ENCODE measurements around the gene SHC2.
"Not testable (repeated sequence)": the region's sequence is repeated elsewhere in the genome, so short reads cannot be mapped to it uniquely, and the experiment has no call there.

SHC2 gene

GRCh38 chr19:386632-387301, 74.1 kb downstream of the SHC2 start:
- not testable (repeated sequence) for DNase-seq

- not testable (repeated sequence) for DNase-seq
Observed at GRCh38 chr19:386189-386588, 74.6 kb downstream of the SHC2 start.

- DNase-seq = no peak
Observed at GRCh38 chr19:384799-385169, 76.0 kb downstream of the SHC2 start.

- DNase-seq = no peak
Observed at GRCh38 chr19:383922-384798, 76.7 kb downstream of the SHC2 start.

- no peak for DNase-seq
Observed at GRCh38 chr19:383040-383439, 77.8 kb downstream of the SHC2 start.

GRCh38 chr19:382578-382977, 78.3 kb downstream of the SHC2 start:
- DNase-seq = not testable (repeated sequence)

- not testable (repeated sequence) for DNase-seq
Observed at GRCh38 chr19:381901-382300, 78.9 kb downstream of the SHC2 start.

- DNase-seq = not testable (repeated sequence)
Observed at GRCh38 chr19:380618-381219, 80.1 kb downstream of the SHC2 start.

GRCh38 chr19:379796-380195, 81.0 kb downstream of the SHC2 start:
- no peak for DNase-seq

GRCh38 chr19:378706-379105, 82.1 kb downstream of the SHC2 start:
- DNase-seq = no peak

GRCh38 chr19:377801-378581, 82.8 kb downstream of the SHC2 start:
- no peak for DNase-seq

- no peak for DNase-seq
Observed at GRCh38 chr19:376111-376470, 84.7 kb downstream of the SHC2 start.

GRCh38 chr19:375395-376110, 85.3 kb downstream of the SHC2 start:
- DNase-seq = no peak

GRCh38 chr19:374886-375235, 86.0 kb downstream of the SHC2 start:
- no peak for DNase-seq

GRCh38 chr19:374183-374885, 86.5 kb downstream of the SHC2 start:
- DNase-seq = no peak

- DNase-seq = no peak
Observed at GRCh38 chr19:373391-374182, 87.2 kb downstream of the SHC2 start.

GRCh38 chr19:372306-372890, 88.4 kb downstream of the SHC2 start:
- no peak for DNase-seq

- no peak for DNase-seq
Observed at GRCh38 chr19:371501-372168, 89.2 kb downstream of the SHC2 start.

GRCh38 chr19:370641-371330, 90.0 kb downstream of the SHC2 start:
- DNase-seq = no peak

Measured in GF-D8 (cell line).